Right forelimb (tissue), 1 donor: ENCODE results near the gene LRP1-AS.
A peak's percentile ranks its signal among the peaks of the same experiment; 100 is the strongest.

Source experiments
- DNase-seq: peaks from one replicate; pipeline ENCODE4 v3.0.0-alpha.2; 2018

Gene LRP1-AS

GRCh38 chr12:57146961-57147944 is at the start of gene LRP1-AS:
TSS of gene LRP1-AS (minus strand) at chr12:57147619.
- DNase-seq = no peak

GRCh38 chr12:57196956-57197355 is 49.5 kb upstream of the LRP1-AS start:
- DNase-seq = no peak

GRCh38 chr12:57196439-57196838 is 49.0 kb upstream of the LRP1-AS start:
- no peak for DNase-seq

GRCh38 chr12:57195611-57196371 is 48.4 kb upstream of the LRP1-AS start:
- DNase-seq = no peak

- DNase-seq = no peak
Observed at GRCh38 chr12:57195186-57195585, 47.8 kb upstream of the LRP1-AS start.

GRCh38 chr12:57194253-57194652 is 46.8 kb upstream of the LRP1-AS start:
- no peak for DNase-seq

- no peak for DNase-seq
Observed at GRCh38 chr12:57193706-57194245, 46.4 kb upstream of the LRP1-AS start.

- no peak for DNase-seq
Observed at GRCh38 chr12:57192920-57193319, 45.5 kb upstream of the LRP1-AS start.

GRCh38 chr12:57191410-57191809 is 44.0 kb upstream of the LRP1-AS start:
- no peak for DNase-seq

- no peak for DNase-seq
Observed at GRCh38 chr12:57190821-57191220, 43.4 kb upstream of the LRP1-AS start.

GRCh38 chr12:57190037-57190436 is 42.6 kb upstream of the LRP1-AS start:
- no peak for DNase-seq

GRCh38 chr12:57188090-57188425 is 40.6 kb upstream of the LRP1-AS start:
- no peak for DNase-seq

GRCh38 chr12:57187222-57188089 is 40.0 kb upstream of the LRP1-AS start:
- DNase-seq = no peak

- no peak for DNase-seq
Observed at GRCh38 chr12:57185906-57186508, 38.6 kb upstream of the LRP1-AS start.

GRCh38 chr12:57185403-57185802 is 38.0 kb upstream of the LRP1-AS start:
- DNase-seq = no peak

GRCh38 chr12:57183939-57184725 is 36.7 kb upstream of the LRP1-AS start:
- no peak for DNase-seq

GRCh38 chr12:57182918-57183575 is 35.6 kb upstream of the LRP1-AS start:
- DNase-seq = peak; percentile 87

- no peak for DNase-seq
Observed at GRCh38 chr12:57181561-57182155, 34.2 kb upstream of the LRP1-AS start.

- DNase-seq = no peak
Observed at GRCh38 chr12:57181072-57181471, 33.7 kb upstream of the LRP1-AS start.

GRCh38 chr12:57180321-57180989 is 33.0 kb upstream of the LRP1-AS start:
- DNase-seq = no peak
